ENCODE measurements around the gene SASH1. TPM values are rescaled to one million over a fixed set of nuclear protein-coding genes. Genes with fewer than 3 reads are reported as not detected.

The SASH1 gene
- total and polyA plus RNA-seq, 2 of the 8 experiments (the other 6 are each of a cell fraction or from before 2014, with no cell fraction given): 6.0 to 20.2 TPM

DNA sequence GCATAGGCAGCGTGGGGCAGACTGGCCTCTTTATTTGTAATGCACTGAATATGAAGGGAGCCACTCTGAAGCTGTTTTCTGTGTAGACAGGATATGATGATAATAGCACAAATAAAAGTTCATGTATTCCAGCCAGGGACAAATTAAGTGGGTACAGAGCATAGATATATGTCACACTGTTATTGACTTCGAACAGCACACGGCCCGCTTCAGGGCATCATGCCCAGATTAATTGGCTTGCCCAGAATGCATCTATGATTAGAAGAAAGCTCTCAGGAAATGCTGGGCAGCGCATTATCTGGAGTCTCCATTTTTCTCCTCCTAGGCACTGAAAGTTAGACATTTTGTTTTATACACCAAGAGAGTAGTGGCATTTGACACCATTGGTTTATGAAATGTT lies 26.3 kb upstream of the SASH1 start:
- no peak overlapping the region for H3K14ac ChIP-seq (ENCODE audit: insufficient read length)
- no peak overlapping the region for H3K27ac ChIP-seq (ENCODE audit: low read depth, low read length)
- no peak overlapping the region for H3K56ac ChIP-seq (replicated peaks; ENCODE audit: insufficient read length, low read depth, low read length)
- WGBS, 2 experiments (ENCODE audit: extremely low coverage in 1 of 2, insufficient coverage in 1 of 2, insufficient read length in 1 of 2, insufficient replicate concordance in 2 of 2, low coverage in 1 of 2, low lambda C conversion rate in 2 of 2, missing lambda C conversion rate in 1 of 2): 94% methylated on average over 5 of the region's 5 CpGs; no CpG with 5 or more reads in 1 of the 2 experiments
- POLR2A ChIA-PET (ENCODE audit: partially characterized antibody): interaction anchor here (0.6 kb wide), 1 partner anchor 66 kb away, joined by 3 read pairs; no protein-coding TSS in a partner anchor
- no peak overlapping the region for H2BK12ac ChIP-seq (ENCODE audit: low read depth, low read length)
- H3K79me2 ChIP-seq (ENCODE audit: control insufficient read depth in 1 of 2, insufficient read depth in 2 of 2, low read length in 2 of 2): no peaks in the 10 kb centered on the region
- H3K18ac ChIP-seq (ENCODE audit: extremely low read depth, low read length): no peak overlapping the region
- H2BK5ac ChIP-seq (ENCODE audit: low read depth, low read length): no peak overlapping the region
- no peaks in the 10 kb centered on the region for H3K9me3 ChIP-seq (ENCODE audit: insufficient read depth in 2 of 2, low read depth in 1 of 2, low read length in 1 of 2)
- H3K23me2 ChIP-seq (ENCODE audit: low read depth, low read length): no peaks in the 10 kb centered on the region
- H3K4me3 ChIP-seq (ENCODE audit: extremely low read depth in 1 of 4, insufficient read depth in 2 of 4, low read depth in 3 of 4, low read length in 4 of 4): no peak overlapping the region
- no peak overlapping the region for H4K91ac ChIP-seq (replicated peaks; ENCODE audit: insufficient read length, low read length)
- no peaks in the 10 kb centered on the region for H3K36me3 ChIP-seq (ENCODE audit: control insufficient read depth in 2 of 4, insufficient read depth in 4 of 4, low read length in 3 of 4)
- H3K4me2 ChIP-seq (ENCODE audit: insufficient read depth in 1 of 2, low read depth in 2 of 2, low read length in 2 of 2): no peak overlapping the region
- no peaks in the 10 kb centered on the region for H3K79me1 ChIP-seq (ENCODE audit: low read depth, low read length)
- CTCF ChIA-PET (ENCODE audit: partially characterized antibody): interaction anchor here (0.7 kb wide), 1 partner anchor 90 kb away, joined by 3 read pairs; no protein-coding TSS in a partner anchor
- no peak overlapping the region for H2BK120ac ChIP-seq (replicated peaks; ENCODE audit: low read depth, low read length)
- FAIRE-seq (no peak), DNase-seq (ENCODE audit: low read depth in 1 of 2, low spot score in 2 of 2) (no peak)
- no peak overlapping the region for H3K9ac ChIP-seq (replicated peaks in 1 of 4; ENCODE audit: extremely low read depth in 1 of 4, low read depth in 3 of 4, low read length in 3 of 4)
- no peaks in the 10 kb centered on the region for H3K27me3 ChIP-seq (replicated peaks in 1 of 4; ENCODE audit: control insufficient read depth in 3 of 4, extremely low read depth in 1 of 4, insufficient read depth in 3 of 4, low read length in 3 of 4)
- H4K5ac ChIP-seq (ENCODE audit: insufficient read length, low read depth, low read length): no peak overlapping the region
- H4K20me1 ChIP-seq (replicated peaks in 1 of 2; ENCODE audit: control insufficient read depth in 1 of 2, insufficient read depth in 2 of 2, low read length in 2 of 2): no peaks in the 10 kb centered on the region
- H3K4me1 ChIP-seq (replicated peaks in 1 of 4; ENCODE audit: control insufficient read depth in 3 of 4, insufficient read depth in 4 of 4, low read length in 3 of 4): peaks cover 0 to 5% (median 1%) of the 10 kb centered on the region in 4 experiments; a peak in 3 of 7 replicates
- H3K4ac ChIP-seq (replicated peaks; ENCODE audit: insufficient read length, low read depth, low read length): no peak overlapping the region
- no peak overlapping the region for H3K23ac ChIP-seq (ENCODE audit: insufficient read length)
- H2AFZ ChIP-seq (ENCODE audit: low read length): no peak overlapping the region
- H2BK15ac ChIP-seq (ENCODE audit: low read length): no peak overlapping the region
- no peak overlapping the region for H4K8ac ChIP-seq (ENCODE audit: extremely low read depth, insufficient read depth, low read length)
- no peak overlapping the region for H2AK5ac ChIP-seq (ENCODE audit: low read depth, low read length)
- no peak overlapping the region for H2BK20ac ChIP-seq (ENCODE audit: low read length)
- no peak for TF ChIP-seq POU5F1 (IDR thresholded peaks at IDR 0.05; ENCODE audit: low read depth, low read length)
- TF ChIP-seq RBBP5 (IDR thresholded peaks at IDR 0.05; ENCODE audit: borderline replicate concordance, low read depth, low read length): no peak
- TF ChIP-seq, protein P1, sequence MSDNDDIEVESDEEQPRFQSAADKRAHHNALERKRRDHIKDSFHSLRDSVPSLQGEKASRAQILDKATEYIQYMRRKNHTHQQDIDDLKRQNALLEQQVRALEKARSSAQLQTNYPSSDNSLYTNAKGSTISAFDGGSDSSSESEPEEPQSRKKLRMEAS (IDR thresholded peaks at IDR 0.05): no peak
- TF ChIP-seq, protein P2, sequence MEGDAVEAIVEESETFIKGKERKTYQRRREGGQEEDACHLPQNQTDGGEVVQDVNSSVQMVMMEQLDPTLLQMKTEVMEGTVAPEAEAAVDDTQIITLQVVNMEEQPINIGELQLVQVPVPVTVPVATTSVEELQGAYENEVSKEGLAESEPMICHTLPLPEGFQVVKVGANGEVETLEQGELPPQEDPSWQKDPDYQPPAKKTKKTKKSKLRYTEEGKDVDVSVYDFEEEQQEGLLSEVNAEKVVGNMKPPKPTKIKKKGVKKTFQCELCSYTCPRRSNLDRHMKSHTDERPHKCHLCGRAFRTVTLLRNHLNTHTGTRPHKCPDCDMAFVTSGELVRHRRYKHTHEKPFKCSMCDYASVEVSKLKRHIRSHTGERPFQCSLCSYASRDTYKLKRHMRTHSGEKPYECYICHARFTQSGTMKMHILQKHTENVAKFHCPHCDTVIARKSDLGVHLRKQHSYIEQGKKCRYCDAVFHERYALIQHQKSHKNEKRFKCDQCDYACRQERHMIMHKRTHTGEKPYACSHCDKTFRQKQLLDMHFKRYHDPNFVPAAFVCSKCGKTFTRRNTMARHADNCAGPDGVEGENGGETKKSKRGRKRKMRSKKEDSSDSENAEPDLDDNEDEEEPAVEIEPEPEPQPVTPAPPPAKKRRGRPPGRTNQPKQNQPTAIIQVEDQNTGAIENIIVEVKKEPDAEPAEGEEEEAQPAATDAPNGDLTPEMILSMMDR (IDR thresholded peaks at IDR 0.05; ENCODE audit: control extremely low read depth in 1 of 3, insufficient read depth in 1 of 3, low read depth in 1 of 3, low read length in 3 of 3): no peak
- TF ChIP-seq, protein P3, sequence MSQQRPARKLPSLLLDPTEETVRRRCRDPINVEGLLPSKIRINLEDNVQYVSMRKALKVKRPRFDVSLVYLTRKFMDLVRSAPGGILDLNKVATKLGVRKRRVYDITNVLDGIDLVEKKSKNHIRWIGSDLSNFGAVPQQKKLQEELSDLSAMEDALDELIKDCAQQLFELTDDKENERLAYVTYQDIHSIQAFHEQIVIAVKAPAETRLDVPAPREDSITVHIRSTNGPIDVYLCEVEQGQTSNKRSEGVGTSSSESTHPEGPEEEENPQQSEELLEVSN (IDR thresholded peaks at IDR 0.05): no peak
- TF ChIP-seq BACH1 (IDR thresholded peaks at IDR 0.05; ENCODE audit: low read length): no peak
- no peak for TF ChIP-seq YY1 (IDR thresholded peaks at IDR 0.05; ENCODE audit: low read depth, low read length)
- TF ChIP-seq BRCA1 (IDR thresholded peaks at IDR 0.05; ENCODE audit: low read depth, low read length): no peak

All from H1 (cell line).